GM18508 (cell line): ENCODE data around the gene PEX19.
A peak's percentile ranks its signal among the peaks of the same experiment; 100 is the strongest.
"Not testable (repeated sequence)": the region's sequence is repeated elsewhere in the genome, so short reads cannot be mapped to it uniquely, and the experiment has no call there.

Experiments
- ATAC-seq: cut with Tn5 transposase; IDR thresholded peaks from one replicate; pipeline ENCODE4 v1.9.1; 2021; ENCODE audit warnings: moderate number of reproducible peaks; ENCODE audit not compliant: insufficient read depth, unreplicated experiment

The PEX19 gene, protein sequence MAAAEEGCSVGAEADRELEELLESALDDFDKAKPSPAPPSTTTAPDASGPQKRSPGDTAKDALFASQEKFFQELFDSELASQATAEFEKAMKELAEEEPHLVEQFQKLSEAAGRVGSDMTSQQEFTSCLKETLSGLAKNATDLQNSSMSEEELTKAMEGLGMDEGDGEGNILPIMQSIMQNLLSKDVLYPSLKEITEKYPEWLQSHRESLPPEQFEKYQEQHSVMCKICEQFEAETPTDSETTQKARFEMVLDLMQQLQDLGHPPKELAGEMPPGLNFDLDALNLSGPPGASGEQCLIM

DNA sequence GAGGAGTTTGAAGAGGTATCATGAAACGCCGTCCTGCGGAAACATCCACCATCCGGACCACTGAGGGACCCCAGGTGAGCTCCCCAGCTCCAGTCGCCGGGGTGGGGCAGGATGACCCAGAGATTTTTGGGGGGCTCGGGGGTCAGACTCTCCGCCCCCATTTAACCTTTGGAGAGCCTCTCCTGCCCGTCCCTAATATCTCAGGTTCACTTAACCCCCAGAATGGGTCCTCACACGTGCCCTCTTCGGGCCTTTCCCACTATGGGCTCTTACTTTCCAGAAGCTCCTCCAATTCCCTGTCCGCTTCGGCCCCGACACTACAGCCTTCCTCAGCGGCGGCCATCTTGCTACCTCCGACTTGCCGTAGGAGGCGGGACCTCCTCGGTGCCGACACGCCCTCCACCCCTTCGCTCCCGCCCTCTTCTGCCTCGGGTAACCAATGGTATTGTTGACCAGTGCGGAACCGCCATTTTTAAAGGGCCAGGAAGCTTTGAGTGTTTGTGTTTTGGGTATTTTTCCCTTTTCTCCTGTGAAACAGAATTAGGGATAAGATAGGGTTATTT is at the start of gene PEX19:
Gene PEX19, minus strand, starts transcription at position 352 of the 563 bp plus-strand sequence. Its CDS starts 9 bp downstream, at position 343.
- ATAC-seq, result peak; percentile 73

DNA sequence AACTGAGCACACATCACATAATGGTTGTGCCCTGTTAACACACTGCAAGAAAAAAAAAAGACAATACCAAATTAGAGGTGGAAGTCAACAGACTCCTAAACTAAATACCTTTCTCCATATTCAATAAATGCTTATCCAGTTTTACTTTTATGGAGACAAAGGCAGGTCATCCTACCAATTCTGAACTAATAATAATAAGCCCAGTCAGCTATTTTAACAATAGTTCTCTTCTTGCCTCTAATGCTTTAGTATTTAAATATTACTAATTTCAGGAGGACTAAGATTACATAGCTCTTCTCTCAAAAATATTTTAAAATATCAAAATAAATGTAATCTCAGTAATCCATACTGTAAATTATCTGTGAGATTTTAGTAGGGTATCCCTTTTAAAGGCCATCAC is 47.6 kb upstream of the PEX19 start:
- ATAC-seq, result no peak

DNA sequence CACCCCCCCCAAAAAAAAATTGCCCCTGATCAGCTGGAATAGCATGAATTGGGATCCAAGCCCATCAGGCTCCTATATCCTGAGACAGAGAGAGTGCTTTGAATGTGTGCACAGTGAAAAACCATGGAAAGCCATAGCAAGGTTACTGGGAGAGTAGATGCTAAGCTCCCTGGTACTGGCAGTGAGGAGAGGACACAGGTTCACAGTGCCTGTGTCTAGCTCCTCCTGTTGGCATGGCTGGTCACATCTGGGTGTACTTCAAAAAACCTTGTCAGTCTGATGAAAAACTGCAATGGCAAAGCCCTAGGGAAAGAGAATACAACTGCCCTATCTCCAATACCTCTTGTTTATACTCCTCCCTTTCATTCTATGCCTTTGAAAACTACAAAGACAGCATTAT is 45.2 kb upstream of the PEX19 start:
- ATAC-seq, result no peak

DNA sequence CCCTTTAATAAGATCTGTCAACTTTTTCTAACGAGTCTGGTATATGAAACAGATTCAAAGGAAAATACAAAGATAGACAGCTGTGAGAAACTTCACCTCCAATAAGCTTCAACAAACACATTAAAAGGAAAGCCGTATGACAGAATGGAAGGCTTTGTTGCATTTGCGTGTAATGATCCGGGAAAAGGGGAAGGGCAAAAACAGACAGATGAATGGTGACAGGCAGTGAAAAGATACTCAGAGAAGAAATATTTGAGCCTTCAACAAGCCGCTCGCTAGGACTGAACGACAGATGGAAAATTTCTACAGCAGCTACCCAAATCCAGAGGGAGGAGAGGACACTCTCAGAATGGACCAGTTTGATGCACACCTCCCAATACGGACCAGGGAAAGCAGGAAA is 43.3 kb upstream of the PEX19 start:
- no peak for ATAC-seq

DNA sequence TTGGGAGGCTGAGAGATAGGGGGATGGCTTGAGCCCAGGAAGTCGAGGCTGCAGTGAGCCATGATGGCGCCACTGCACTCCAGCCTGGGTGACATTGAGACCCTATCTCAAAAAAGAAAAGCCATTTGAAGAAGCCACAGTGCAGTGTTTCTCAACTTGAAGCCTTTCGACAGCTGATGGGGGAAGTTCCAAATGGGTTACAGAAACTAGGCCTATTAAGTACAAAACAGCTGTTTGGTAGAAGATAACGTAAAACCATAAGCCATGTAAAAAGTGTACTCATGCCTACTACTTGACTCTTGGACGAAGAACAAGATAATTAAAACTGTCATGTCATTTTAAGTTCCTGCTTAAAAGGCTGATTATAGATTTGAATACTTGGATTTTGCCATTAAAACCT is 41.5 kb upstream of the PEX19 start:
- no peak for ATAC-seq

DNA sequence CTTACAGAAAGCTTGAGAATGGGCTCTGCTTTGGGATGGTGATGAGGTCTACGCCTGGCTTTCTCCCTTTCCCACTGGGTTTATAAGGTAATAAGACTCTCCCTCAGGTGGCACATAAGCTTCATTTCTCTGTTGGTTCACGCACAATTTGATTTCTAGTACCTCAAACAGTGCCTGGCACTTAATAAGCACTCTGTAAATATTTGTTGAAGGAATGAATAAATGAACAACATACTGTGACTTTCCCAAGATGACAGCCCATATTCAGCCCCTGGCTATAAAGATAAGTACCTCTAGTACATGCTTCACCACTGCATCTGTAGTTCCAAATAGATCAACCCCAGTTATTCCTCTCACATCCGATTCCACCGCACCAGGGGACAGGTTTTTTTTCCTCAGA is 40.3 kb upstream of the PEX19 start:
- ATAC-seq, result no peak

DNA sequence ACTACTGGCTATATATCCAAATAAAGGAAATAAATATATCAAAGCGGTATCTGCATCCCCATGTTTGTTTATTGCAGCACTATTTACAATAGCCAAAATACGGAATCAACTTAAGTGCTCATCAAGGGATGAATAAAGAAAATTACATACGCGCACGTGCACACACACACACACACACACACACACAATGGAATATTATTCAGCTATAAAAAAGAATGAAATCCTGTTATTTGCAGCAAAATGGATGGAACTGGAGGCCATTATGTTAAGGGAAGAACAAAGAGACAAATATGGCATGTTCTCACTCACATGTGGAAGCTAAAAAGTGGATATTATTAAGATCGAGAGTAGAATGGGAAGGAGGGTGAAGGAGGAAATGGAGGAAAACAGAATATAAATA is 37.9 kb upstream of the PEX19 start:
- ATAC-seq, result no peak

DNA sequence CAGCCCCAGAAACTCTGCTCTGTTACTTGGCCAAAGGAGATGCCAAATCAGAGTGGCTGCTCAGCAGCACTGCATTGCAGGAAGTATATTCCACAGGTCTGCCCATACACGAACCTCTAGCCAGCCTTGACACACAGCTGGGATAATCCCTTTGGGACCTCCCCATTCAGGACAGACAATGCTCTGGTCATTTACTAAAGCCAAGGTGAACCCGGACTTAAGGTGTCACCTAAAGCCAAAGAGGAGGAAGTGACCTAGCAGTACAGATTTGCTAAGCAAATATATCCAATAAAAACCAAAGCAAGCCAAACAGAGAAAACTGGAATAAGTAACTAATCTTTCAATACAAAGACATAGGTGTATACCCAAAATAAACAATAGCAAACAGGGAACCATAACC is 30.4 kb upstream of the PEX19 start:
- ATAC-seq, result no peak

DNA sequence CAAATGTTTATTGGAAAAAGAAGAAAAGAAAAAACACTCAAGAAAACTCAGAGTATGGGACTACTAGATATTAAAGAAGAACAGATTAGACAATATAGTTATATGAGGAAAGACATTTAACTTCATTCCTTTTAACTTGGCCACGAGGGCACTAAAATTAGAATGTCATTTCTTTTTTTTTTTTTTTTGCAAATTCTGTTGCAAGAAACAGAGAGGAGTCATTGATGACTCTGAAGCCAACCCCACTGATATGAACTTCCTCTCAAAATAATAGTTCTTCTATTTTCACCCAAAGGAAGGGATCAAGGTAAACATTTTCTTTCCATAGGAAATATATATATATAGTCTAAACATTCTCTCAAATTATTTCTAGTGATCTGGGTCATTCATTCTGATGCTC is 24.6 kb upstream of the PEX19 start:
- ATAC-seq, result no peak

DNA sequence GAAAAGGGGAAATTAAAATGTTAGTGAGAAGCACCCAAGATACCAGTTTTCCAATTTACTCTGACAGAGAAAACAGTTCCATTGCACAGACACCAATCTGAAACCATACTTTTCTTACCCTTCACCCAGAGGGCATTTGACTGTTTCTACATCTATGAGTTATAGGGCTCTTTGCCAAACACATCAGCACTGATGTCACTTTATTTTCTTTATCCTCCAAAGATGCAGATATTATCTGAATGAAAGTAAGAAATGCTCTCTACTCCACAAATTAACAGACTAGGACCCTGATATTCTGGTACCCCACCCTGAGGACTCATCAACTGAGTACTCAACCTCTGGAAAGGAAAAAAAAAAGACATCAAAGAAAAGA is 24.2 kb upstream of the PEX19 start:
- ATAC-seq, result no peak

DNA sequence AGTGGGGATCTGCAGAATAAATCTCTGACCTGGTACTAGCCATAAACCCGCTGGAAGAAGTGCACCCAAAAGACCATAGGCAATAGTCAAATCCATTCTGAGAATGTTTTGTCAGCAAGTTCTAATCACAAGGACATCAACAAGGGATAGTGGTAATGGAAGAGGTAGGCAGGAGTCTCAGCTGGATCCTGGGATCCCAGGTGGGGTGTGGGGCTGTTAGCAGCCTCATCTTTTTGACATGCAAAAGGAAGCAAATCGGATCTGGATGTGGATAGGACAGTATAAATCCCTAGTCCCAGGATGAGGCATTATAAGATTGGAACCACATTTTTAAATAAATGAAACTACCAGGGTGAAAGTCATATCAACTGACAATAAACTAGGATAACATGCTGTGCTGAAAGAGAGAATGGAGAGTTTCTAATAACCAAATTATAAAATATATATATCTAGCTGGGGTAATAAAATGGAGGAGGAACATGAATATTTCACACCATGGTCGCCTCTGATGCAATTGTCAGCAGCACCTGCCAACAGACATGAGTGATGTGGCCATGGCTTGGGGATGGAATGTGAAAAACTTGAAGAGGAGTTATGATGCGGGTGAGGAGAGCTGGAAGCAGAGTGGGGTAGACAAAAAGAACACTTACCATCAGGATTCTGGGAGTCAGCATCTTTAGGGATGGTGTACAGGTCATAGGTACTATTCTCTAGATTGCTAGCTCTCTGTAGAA is 23.7 kb upstream of the PEX19 start:
- ATAC-seq, result no peak

DNA sequence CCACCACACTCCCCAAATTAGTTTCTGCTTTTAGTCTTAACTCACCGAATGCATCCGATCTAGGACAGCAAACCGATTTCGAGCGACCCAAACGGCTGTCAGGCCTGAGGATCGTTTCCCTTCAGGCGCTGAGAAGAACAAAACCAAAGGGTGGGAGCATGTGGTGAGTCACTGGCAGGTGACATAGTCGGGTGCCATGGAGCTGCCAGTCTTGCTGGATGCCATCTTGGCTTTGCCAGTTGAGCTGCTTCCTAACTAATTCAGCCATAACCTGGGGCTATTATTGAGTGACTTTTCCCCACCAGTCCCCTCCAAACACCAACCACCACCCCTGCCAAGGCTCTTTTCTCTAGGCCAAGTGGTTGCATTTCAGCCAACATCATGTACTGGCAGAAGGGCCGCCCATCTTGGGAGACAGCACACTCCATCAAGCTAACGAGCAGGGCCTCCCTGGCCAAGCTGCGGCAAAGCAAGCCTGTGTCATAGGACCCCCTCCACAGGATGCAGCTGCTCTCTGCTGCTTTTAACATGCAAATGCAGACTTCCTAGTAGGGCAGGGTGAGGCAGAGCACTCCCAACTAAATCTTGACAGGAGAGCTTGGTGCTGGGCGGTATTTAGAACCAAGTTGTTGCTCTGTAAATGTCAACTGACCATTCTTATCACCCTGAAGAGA is 22.3 kb upstream of the PEX19 start:
- no peak for ATAC-seq

DNA sequence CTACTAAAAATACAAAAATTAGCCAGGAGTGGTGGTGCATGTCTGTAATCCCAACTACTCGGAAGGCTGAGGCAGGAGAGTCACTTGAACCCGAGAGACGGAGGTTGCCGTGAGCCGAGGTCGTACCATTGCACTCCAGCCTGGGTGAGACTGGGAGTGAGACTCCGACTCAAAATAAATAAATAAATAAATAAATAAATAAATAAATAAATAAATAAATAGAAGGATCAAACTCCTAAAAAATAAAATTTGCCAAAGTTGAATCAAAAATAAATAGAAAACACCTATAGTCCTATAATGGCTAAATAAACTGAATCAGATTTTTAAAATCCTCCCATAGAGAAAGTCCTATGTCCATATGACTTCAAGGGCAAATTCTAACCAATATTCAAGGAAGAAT is 15.2 kb upstream of the PEX19 start:
- ATAC-seq, result no peak

DNA sequence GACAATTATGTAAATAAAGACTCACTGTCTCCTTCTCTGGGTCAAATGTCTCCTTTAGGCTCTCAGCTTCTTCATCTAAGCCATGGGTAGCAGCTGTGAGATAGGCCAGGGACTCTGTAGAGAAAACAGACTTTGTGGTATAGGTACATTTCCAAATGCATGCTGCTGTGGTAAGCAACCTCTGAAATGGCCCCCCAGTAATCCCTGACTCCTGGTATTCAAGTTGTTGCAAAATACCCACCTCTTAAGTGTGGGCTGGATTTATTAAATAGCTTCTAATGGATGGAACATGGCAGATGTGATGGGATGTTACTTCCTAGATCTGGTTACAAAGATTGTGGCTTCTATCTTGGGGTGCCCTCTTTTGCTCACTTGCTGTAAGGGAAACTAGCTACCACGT is 11.1 kb upstream of the PEX19 start:
- no peak for ATAC-seq

DNA sequence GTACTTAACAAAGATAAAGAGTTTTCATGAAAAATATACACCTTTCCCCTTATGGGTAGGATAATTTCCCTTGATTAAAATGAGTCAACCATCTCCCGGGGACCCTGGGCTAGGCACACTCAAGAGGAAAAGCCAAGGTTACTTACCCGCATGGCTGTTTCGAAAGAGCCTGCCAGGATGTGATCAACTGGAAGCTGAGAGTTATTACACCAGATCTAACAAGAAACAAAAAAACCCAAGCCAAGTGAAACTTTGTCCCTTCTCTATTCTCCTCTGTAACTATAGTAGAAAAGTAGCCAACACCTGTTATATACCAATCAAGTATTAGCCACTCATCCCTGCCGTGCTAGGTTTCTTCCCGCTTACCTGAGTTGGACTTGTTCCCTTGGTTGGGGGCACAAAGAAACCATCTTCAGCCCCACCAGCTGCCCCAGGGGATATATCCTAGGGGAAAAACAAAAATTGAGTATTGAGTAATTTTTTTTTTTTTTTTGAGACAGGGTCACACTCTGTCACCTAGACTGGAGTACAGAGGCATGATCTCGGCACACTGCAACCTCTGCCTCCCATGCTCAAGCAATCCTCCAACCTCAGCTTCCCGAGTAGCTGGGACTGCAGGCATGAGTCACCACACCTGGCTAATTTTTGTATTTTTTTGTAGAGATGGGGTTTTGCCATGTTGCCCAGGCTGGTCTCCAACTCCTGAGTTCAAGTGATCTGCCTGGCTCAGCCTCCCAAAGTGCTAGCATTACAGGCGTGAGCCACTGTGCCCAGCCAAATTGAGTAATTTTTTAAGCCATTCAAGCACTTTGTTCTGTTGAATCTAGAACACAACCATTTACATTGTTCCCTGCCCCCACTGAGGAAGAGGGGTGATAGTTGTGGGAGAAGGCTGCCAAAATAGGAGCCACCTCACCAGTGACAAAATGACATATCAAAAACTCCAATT is 8.4 kb upstream of the PEX19 start:
- ATAC-seq, result no peak

DNA sequence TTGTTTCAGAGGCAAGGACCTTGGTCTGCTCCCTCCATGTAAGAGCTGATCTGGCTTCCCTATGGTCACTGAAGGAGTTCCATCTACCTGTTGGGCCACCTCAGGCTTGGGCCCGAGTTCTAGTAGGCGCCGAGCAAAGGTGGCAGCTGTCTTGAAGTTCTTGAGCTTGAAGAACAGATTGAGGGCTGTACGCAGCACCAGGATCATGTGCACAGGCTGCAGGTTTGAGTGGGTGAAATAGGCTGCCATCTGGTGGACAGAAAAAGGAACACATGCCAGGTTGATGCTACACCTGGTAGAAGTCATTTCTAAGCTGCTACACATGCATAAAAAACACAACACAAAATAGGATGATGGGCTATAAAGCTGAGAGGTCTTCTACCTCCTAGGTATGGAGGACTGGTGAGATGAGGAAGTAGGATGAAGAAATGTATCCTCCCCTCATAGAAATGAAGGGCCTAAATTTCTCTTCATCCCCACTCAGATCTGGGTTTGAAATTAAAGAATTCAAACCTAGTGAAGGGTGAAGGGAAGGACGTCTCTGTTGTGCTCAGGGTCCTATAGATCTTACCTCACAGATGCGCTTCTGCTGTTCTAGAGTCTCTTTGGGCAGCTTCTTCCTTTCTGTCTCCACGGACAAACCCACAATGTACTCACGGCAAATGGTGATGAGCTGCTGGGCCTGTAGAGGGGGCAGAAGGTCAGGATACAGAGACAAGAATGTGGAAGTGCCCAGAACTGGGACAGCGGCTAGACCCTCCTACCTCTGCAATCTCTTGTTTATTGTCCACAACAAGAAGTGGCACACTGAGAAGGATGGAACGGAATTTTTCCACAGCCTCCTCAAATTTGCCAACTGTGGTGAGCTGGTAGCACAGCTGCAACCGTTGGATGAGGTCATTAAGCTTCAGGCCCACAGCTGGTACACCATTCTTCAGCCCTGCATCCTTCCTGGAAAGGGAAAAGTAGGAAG is 6.6 kb upstream of the PEX19 start:
- ATAC-seq, result peak; percentile 54

DNA sequence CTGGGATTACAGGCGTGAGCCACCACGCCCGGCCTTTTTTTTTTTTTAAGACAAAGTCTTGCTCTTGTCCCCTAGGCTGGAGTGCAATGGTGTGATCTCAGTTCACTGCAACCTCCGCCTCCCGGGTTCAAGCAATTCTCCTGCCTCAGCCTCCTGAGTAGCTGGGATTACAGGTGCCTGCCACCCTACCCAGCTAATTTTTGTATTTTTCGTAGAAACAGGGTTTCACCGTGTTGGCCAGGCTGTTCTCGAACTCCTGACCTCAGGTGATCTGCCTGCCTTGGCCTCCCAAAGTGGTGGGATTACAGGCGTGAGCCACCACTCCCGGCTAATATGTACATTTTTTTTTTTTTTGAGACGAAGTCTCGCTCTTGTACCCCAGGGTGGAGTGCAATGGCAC is 2.8 kb upstream of the PEX19 start:
- not testable (repeated sequence) for ATAC-seq

DNA sequence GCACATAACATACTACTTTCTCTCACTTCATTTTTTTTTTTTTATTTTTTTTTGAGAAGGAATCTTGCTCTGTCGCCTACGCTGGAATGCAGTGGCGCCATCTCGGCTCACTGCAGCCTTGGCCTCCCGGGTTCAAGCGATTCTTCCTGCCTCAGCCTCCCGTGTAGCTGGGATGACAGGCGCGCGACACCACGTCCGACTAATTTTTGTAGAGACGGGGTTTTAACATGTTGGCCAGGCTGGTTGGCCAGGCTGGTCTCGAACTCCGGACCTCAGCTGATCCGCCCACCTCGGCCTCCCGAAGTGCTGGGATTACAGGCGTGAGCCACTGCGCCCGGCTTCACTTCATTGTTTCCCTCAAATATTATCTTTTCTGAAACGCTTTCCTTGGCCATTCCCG is 573 bp upstream of the PEX19 start:
- no peak for ATAC-seq

DNA sequence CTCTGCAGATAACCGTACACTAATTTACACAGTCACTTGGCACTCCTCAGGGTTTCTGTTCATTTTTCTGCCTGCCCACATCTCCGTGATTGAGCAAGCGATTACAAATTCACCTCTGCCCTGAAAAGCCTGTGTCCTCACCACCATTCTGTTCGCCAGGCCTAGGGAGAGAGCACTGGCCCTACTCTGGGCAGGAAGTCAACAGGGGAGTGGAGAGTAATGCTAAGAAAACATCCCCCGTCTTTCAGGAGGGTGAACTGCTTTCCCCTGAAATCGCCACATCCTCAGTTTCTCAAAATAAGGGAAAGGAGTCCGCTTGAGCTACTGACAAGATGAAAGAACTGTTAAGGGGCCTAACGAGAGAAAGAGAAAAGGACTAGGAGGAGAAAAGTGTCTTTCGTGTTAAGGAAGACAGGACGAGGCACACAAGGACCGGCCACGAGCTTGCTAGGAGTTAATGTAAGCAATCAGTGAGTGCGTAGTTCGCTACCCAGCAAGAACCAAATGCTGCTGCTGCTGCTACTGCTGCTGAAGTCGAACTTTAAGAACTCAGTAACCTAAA is 632 bp downstream of the PEX19 start:
- ATAC-seq, result no peak
